HUES6 (cell line): ENCODE data around the gene SNRK.

ENCODE experiments used
- H3K27ac ChIP-seq: 2 replicates; pipeline ENCODE4 v1.7.0; 2013; ENCODE audit warnings: low read depth, mild to moderate bottlenecking, low read length, inconsistent platforms
- H3K27me3 ChIP-seq: 2 replicates; pipeline ENCODE4 v1.6.1; 2013; ENCODE audit warnings: low read length; ENCODE audit not compliant: control insufficient read depth, insufficient read depth
- H3K36me3 ChIP-seq: 2 replicates; pipeline ENCODE4 v1.6.1; 2013; ENCODE audit warnings: low read length; ENCODE audit not compliant: control insufficient read depth, insufficient read depth
- H3K4me1 ChIP-seq: 2 replicates; pipeline ENCODE4 v1.6.1; 2013; ENCODE audit warnings: low read length; ENCODE audit not compliant: control insufficient read depth, insufficient read depth
- H3K4me3 ChIP-seq: 2 replicates; pipeline ENCODE4 v1.5.1; 2013; ENCODE audit warnings: low read depth, low read length
- H3K9ac ChIP-seq: one replicate; pipeline ENCODE4 v1.6.1; 2013; ENCODE audit warnings: mild to moderate bottlenecking, low read length
- H3K9me3 ChIP-seq: 2 replicates; pipeline ENCODE4 v1.6.1; 2013; ENCODE audit warnings: low read depth, low read length; ENCODE audit not compliant: control insufficient read depth, insufficient read depth

Gene SNRK

DNA sequence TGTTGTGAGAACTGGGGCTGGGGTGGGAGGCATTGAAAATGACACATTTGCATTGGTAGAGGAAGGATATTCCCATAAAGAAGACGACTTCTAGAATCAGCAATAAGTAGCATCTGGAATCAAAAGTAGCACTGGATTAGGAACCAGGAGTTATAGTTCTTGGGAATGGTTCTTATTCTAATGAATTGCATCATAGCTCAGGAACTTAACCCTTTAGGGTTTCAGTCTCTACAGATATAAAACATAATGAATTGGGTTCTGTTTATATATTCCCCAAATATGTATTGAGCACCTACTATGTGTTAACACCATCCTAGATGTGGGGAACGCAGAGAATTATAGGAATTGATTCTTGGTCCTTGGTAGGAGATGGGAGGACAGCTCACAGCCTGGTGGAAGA is 16.3 kb upstream of the SNRK start:
- no peak overlapping the region for H3K9ac ChIP-seq
- no peaks in the 10 kb centered on the region for H3K9me3 ChIP-seq
- no peak overlapping the region for H3K27ac ChIP-seq
- no peaks in the 10 kb centered on the region for H3K27me3 ChIP-seq
- H3K36me3 ChIP-seq: no peaks in the 10 kb centered on the region
- no peaks in the 10 kb centered on the region for H3K4me1 ChIP-seq
- no peak overlapping the region for H3K4me3 ChIP-seq

DNA sequence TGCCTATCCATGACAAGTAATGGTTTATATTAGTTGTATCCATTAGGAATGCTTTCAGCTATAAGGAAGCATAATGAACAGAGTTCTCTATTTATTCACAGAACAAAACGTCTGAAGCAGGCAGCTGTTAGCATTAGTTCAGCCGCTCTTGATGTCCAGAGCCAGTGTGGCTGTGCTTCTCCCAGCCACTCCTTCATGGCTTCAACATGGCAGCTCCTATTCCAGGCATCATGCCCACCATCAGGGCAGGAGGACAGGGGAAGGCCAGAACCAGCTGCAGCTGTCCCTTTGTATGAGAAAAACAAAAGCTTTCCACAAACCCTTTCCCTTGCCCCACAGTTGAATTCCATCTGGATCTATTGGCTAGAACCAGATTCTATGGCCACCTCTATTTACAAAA is 12.9 kb upstream of the SNRK start:
- H3K27ac ChIP-seq: no peak overlapping the region
- no peaks in the 10 kb centered on the region for H3K36me3 ChIP-seq
- H3K4me1 ChIP-seq: no peaks in the 10 kb centered on the region
- H3K27me3 ChIP-seq: no peaks in the 10 kb centered on the region
- no peak overlapping the region for H3K9ac ChIP-seq
- H3K9me3 ChIP-seq: no peaks in the 10 kb centered on the region
- no peak overlapping the region for H3K4me3 ChIP-seq

DNA sequence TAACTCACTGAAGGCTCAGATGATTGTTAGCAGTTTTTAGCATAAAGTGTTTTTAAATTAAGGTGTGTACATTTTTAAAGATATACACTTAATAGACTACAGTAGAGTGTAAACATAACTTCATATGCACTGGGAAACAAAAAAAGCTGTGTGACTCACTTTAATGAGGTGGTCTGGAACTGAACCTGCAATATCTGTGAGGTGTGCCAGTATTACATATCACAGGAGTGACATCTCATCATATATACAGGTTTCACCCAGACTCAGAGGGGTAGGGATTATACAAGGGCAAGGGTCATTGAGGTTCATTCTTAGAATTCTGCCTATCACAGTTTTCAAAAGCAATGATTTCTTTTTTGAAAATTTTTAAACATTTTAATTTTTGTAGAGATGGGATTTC is 7.3 kb upstream of the SNRK start:
- Histone ChIP-seq H3K27ac (no peak overlapping the region), H3K9me3 (no peaks in the 10 kb centered on the region), H3K4me1 (no peaks in the 10 kb centered on the region), H3K4me3 (no peak overlapping the region), H3K9ac (no peak overlapping the region), H3K36me3 (no peaks in the 10 kb centered on the region), H3K27me3 (no peaks in the 10 kb centered on the region; the same call in 1 of the 2 replicates)

DNA sequence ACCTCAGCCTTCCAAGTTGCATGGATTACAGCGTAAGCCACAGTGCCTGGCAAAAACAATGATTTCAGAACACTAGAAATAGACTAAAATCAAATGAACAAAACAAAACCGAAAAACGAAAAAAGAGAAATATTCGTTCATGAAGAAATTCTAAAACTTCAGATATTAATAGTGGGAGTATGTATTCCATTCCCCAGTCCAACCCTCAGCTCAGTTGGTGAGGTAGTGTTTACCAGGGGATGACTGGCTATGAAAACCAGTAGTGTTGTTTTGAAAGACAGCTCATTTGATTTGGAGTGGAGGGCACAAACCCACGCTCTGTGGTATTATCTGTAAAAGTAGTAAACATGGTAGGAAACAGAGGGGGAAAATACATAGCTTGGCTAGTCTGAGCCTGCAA is 6.8 kb upstream of the SNRK start:
- Histone ChIP-seq H3K36me3 (no peaks in the 10 kb centered on the region), H3K27ac (no peak overlapping the region), H3K4me3 (no peak overlapping the region), H3K4me1 (no peaks in the 10 kb centered on the region), H3K9ac (no peak overlapping the region), H3K9me3 (no peaks in the 10 kb centered on the region), H3K27me3 (no peaks in the 10 kb centered on the region; the same call in 1 of the 2 replicates)

DNA sequence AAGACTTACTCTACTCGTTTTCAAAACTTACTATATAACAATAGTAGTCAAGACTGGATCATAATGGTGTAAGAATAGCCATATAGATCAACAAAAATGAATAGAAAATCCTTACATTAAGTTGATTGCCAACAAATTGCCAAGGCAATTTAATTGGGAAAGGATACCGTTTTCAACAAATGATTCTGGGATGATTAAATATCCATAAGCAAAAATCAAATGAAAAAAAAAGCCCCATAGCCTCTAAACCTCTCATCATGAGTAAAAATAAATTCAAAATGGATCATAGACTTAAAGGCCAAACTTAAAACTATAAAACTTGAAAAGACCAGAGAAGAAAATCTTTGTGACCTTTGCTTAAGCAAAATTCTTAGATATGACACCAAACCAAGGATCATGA is 5.3 kb upstream of the SNRK start:
- Histone ChIP-seq H3K36me3 (no peaks in the 10 kb centered on the region), H3K27me3 (peaks cover 9% of the 10 kb centered on the region; the same call in 1 of the 2 replicates), H3K9me3 (no peaks in the 10 kb centered on the region), H3K9ac (no peak overlapping the region), H3K27ac (no peak overlapping the region), H3K4me3 (no peak overlapping the region), H3K4me1 (peaks cover 8% of the 10 kb centered on the region)

DNA sequence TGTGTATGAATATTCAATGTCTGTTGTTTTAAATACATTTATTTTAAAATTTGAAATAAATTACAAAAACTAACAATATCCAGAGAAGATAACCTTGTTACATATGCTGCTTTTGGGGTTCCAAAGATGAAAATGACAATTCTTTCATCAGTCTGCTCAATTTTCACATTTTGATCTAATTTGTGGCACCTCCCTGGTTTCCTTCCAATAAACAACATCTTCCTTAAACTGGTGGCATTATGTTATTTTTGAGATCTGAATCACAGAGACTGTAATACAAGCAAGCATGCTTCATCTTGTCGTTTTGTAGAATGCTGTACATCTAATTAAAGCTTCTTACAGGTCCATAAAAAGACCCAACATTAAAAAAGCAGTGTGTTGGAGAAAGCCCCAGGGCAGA is 2.2 kb upstream of the SNRK start:
- no peaks in the 10 kb centered on the region for H3K36me3 ChIP-seq
- H3K9me3 ChIP-seq: no peaks in the 10 kb centered on the region
- H3K4me3 ChIP-seq: no peak overlapping the region
- H3K9ac ChIP-seq: no peak overlapping the region
- peaks cover 15% of the 10 kb centered on the region for H3K4me1 ChIP-seq
- peaks cover 9% of the 10 kb centered on the region; the same call in 1 of the 2 replicates for H3K27me3 ChIP-seq
- H3K27ac ChIP-seq: no peak overlapping the region

DNA sequence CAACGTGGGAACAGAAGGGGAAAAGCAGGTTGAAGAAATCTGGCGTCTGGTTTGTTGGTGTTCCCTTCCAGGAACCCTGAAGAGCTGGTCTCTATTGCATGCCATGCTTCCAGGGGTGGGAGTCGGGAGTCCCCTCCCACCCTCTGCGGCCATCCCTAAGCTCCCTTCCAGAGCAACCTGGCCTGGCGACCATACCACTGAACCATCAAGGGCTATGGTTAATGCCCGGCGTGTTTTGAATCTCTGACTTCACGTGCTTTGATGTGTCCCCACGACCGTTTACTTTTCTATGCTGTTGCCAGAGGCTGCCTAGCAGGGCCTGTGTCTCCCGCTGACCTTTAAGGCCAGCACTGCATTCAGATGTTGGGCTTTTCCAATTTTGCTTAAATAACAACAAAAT is 696 bp upstream of the SNRK start:
- no peaks in the 10 kb centered on the region for H3K9me3 ChIP-seq
- peaks cover 15% of the 10 kb centered on the region for H3K4me1 ChIP-seq
- H3K27me3 ChIP-seq: peaks cover 9% of the 10 kb centered on the region; the same call in 1 of the 2 replicates
- no peak overlapping the region for H3K9ac ChIP-seq
- H3K4me3 ChIP-seq: peak overlapping the region; percentile 75
- H3K27ac ChIP-seq: no peak overlapping the region
- H3K36me3 ChIP-seq: no peaks in the 10 kb centered on the region

DNA sequence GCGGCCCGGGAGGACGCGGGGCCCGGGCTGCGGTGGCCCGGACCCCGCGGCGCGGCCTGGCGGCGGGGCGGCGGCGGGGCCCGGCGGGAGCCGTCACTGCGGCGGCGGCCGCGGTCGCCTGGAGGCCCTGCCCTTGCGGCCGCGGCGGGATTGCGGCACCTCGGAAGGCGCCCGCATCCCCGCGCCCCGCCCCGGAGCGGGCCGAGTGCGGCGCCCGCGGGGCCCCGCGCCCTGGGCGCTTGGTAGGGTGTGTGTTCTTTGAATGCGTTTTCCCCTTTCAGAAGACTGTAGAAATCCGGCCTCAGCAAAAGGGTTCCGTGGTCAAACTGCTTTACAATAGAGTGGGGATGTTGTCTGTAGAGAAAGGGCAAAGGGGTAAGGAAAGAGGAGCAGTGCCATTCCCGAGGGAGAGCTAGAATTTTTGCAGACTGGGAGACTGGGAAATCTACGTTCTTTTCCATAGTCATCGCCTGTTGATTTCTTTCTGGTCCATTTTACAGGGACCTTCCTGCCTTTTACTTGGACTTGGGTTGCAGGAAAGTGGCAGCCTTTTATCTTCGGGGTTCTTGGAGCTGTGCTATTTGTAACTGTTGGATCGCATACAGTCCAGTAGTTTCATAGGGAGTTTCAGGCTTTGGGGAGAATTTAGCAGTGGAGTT is 630 bp downstream of the SNRK start:
- no peaks in the 10 kb centered on the region for H3K9me3 ChIP-seq
- H3K9ac ChIP-seq: peak overlapping the region; percentile 76
- H3K27me3 ChIP-seq: peaks cover 9% of the 10 kb centered on the region; the same call in 1 of the 2 replicates
- H3K27ac ChIP-seq: no peak overlapping the region
- H3K4me3 ChIP-seq: peak overlapping the region; percentile 83
- H3K4me1 ChIP-seq: peaks cover 15% of the 10 kb centered on the region
- H3K36me3 ChIP-seq: no peaks in the 10 kb centered on the region

DNA sequence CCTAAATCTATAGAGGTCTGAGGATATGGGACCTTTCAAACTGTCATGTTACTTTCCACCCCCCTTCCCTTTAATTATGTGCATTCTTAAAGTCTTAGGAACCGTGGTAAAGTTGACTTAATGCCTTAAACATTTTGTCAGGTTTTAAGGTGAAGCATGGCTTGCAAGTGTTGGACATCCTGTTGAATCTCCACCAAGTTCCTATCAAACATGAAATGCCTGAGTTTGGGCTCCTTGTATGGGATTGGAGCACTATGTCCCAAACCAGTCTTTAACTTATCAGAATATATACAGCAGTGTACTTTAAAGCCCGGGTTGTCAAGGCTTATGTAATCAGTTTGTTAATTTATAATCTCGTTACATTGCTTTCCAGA is 1.1 kb downstream of the SNRK start:
- peak overlapping the region; percentile 83 for H3K4me3 ChIP-seq
- peaks cover 9% of the 10 kb centered on the region; the same call in 1 of the 2 replicates for H3K27me3 ChIP-seq
- no peak overlapping the region for H3K9ac ChIP-seq
- no peaks in the 10 kb centered on the region for H3K9me3 ChIP-seq
- no peak overlapping the region for H3K27ac ChIP-seq
- H3K36me3 ChIP-seq: no peaks in the 10 kb centered on the region
- peaks cover 15% of the 10 kb centered on the region for H3K4me1 ChIP-seq

DNA sequence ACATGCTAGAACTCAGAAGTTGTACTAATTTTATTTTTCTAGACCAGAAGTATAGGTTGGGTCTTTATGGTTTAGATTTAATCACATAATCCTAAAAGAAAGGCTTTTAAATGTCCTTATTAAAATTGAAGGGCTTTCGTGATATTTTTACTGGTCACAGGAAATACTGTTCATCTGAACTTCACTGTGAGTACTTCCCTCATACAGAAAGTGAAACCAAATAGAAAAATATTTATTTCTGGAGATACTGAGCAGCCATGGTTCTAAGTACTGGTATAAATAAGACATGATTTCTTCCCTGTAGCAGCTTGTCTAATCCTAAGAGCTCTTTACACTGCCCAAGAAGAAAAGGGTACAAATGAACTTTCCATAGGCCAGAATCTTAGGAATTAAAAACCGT is 2.0 kb downstream of the SNRK start:
- no peaks in the 10 kb centered on the region for H3K36me3 ChIP-seq
- no peak overlapping the region for H3K4me3 ChIP-seq
- no peak overlapping the region for H3K9ac ChIP-seq
- no peak overlapping the region for H3K27ac ChIP-seq
- peaks cover 9% of the 10 kb centered on the region; the same call in 1 of the 2 replicates for H3K27me3 ChIP-seq
- H3K9me3 ChIP-seq: no peaks in the 10 kb centered on the region
- H3K4me1 ChIP-seq: peaks cover 15% of the 10 kb centered on the region

DNA sequence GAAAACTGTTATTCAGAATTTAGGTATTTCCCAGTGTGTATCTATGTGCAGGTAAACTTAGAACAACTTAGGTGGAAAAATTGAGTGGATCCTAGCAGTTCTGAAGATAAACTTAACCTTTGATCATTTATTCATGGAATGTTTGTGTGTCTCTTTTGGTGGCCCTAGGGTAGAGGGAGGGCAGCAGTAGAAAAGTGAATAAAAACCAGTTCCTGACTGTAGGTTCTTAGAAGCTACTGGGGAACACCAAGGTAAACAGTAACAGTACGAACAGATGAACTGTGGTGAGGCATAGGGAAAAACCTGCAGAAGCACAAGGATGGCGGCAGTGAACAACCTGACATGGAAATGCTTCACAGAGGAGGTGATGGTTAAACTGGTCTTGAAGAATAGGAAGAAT is 2.5 kb downstream of the SNRK start:
- peaks cover 9% of the 10 kb centered on the region; the same call in 1 of the 2 replicates for H3K27me3 ChIP-seq
- H3K36me3 ChIP-seq: no peaks in the 10 kb centered on the region
- no peak overlapping the region for H3K9ac ChIP-seq
- H3K27ac ChIP-seq: no peak overlapping the region
- H3K4me3 ChIP-seq: no peak overlapping the region
- peaks cover 15% of the 10 kb centered on the region for H3K4me1 ChIP-seq
- H3K9me3 ChIP-seq: no peaks in the 10 kb centered on the region
